Skeletal muscle satellite cell (primary cell): Measurements from ENCODE around the gene PCDHA12.

ENCODE experiments used
- H3K27me3 ChIP-seq: 2 replicates; pipeline ENCODE4 v1.7.0; 2013; ENCODE audit warnings: low read length; ENCODE audit not compliant: control insufficient read depth, insufficient read depth
- H3K36me3 ChIP-seq: 2 replicates; pipeline ENCODE4 v1.7.0; 2013; ENCODE audit warnings: mild to moderate bottlenecking, control low read depth, low read length; ENCODE audit not compliant: insufficient read depth
- H3K4me1 ChIP-seq: 2 replicates; pipeline ENCODE4 v1.7.0; 2013; ENCODE audit warnings: low read length; ENCODE audit not compliant: control insufficient read depth, insufficient read depth
- H3K4me2 ChIP-seq: 2 replicates; pipeline ENCODE4 v1.7.0; 2013; ENCODE audit warnings: mild to moderate bottlenecking, low read length
- H3K4me3 ChIP-seq: 2 replicates; pipeline ENCODE4 v1.7.0; 2013; ENCODE audit warnings: low read length
- H3K9ac ChIP-seq: 2 replicates; pipeline ENCODE4 v1.7.0; 2013; ENCODE audit warnings: mild to moderate bottlenecking, low read depth, low read length, moderate library complexity
- H3K9me3 ChIP-seq: replicated peaks from 2 replicates; pipeline ENCODE4 v1.7.0; 2013; ENCODE audit warnings: mild to moderate bottlenecking, control low read depth, low read length

PCDHA12 gene

DNA sequence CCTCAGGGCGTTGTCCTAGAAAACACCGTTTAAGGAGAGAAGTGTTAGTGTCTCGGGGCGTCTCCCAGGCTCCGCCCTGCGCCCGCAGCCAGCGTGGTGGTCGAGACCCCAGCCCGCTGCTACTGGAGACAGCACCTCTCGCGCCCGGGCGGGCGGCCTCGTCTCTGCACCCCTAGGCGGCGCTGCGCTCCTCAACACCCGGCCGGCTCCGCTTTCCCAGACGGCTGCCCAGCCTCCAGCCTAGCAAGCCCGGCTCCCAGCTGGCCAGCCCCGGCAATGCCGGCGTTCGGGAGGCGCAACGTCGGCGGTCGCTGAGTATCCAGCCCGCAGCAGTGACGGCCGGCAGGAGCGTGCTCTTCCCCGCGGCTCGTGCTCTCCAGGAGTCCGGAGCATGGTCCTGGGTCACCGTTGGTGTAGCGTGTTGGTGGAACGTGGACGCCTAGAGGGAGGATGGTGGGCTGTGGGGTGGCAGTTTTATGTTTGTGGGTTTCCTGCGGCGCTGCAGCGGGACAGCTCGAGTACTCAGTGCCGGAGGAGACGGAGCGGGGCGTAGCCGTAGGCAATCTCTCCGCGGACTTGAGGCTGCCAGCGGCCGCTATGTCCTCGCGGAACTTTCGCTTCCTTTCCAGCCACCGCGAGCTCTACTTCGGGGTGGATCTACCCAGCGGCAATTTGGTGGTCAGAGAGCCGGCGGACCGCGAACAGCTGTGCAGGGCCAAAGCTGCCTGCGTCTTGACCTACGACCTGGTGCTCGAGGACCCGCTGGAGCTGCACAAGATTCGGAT, 51.5 kb downstream of the PCDHA12 start:
- no peaks in the 10 kb centered on the region for H3K36me3 ChIP-seq
- peak overlapping the region; percentile 68 for H3K4me3 ChIP-seq
- H3K9ac ChIP-seq, result no peak overlapping the region
- no peaks in the 10 kb centered on the region for H3K9me3 ChIP-seq
- peaks cover 11% of the 10 kb centered on the region for H3K4me1 ChIP-seq
- peak overlapping the region; percentile 85 for H3K4me2 ChIP-seq
- H3K27me3 ChIP-seq, result peaks cover 26% of the 10 kb centered on the region

DNA sequence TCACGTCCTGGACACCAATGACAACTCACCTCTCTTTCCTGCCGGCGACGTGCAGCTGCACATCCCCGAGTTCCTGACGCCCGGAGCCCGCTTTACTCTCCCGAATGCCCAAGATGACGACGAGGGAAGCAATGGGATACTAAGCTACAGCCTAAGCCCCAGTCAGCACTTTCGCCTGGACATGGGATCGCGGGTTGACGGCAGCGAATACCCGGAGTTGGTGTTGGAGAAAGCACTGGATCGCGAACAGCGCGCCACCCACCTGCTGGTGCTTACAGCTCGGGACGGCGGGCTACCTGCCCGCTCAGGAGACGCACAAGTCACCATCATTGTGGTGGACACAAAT, 52.1 kb downstream of the PCDHA12 start:
- peaks cover 26% of the 10 kb centered on the region for H3K27me3 ChIP-seq
- H3K4me2 ChIP-seq, result peak overlapping the region; percentile 85
- peak overlapping the region; percentile 68 for H3K4me3 ChIP-seq
- H3K9ac ChIP-seq, result no peak overlapping the region
- no peaks in the 10 kb centered on the region for H3K36me3 ChIP-seq
- no peaks in the 10 kb centered on the region for H3K9me3 ChIP-seq
- peaks cover 11% of the 10 kb centered on the region for H3K4me1 ChIP-seq
